22Rv1 (cell line): ENCODE data around the gene RSPO1.

Source experiments
- ZFX ChIP-seq: fragments of 450-650 bp; IDR thresholded peaks from 2 replicates; pipeline ENCODE4 v1.6.1; 2017; ENCODE audit warnings: antibody characterized with exemption, borderline replicate concordance
- TF ChIP-seq, protein P1 (sequence below): fragments of 450-650 bp; IDR thresholded peaks from 2 replicates; pipeline ENCODE4 v1.5.1; 2017; ENCODE audit warnings: mild to moderate bottlenecking

- TF ChIP-seq, protein P1, sequence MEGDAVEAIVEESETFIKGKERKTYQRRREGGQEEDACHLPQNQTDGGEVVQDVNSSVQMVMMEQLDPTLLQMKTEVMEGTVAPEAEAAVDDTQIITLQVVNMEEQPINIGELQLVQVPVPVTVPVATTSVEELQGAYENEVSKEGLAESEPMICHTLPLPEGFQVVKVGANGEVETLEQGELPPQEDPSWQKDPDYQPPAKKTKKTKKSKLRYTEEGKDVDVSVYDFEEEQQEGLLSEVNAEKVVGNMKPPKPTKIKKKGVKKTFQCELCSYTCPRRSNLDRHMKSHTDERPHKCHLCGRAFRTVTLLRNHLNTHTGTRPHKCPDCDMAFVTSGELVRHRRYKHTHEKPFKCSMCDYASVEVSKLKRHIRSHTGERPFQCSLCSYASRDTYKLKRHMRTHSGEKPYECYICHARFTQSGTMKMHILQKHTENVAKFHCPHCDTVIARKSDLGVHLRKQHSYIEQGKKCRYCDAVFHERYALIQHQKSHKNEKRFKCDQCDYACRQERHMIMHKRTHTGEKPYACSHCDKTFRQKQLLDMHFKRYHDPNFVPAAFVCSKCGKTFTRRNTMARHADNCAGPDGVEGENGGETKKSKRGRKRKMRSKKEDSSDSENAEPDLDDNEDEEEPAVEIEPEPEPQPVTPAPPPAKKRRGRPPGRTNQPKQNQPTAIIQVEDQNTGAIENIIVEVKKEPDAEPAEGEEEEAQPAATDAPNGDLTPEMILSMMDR, result no peak
- no peak for TF ChIP-seq ZFX
Measured at GRCh38 chr1:37628026-37628556, 6.6 kb downstream of the RSPO1 start.
